IMR-90 (cell line): ENCODE measurements around the gene PCDHA12.
"Not testable (repeated sequence)": the region's sequence is repeated elsewhere in the genome, so short reads cannot be mapped to it uniquely, and the experiment has no call there.

Experiments used
- FOS ChIP-seq: fragments of 150-350 bp; IDR thresholded peaks from 2 replicates; pipeline ENCODE4 v1.6.1; 2016; ENCODE audit warnings: low read depth, low read length
- MAFK ChIP-seq: IDR thresholded peaks from 2 replicates; pipeline ENCODE4 v1.6.1; 2012; ENCODE audit warnings: low read depth, low read length, improper control_type of control experiment
- POLR2A ChIP-seq: IDR thresholded peaks from 2 replicates; pipeline ENCODE4 v1.6.1; 2012; ENCODE audit warnings: mild to moderate bottlenecking, low read depth, low read length
- RAD21 ChIP-seq: IDR thresholded peaks from 2 replicates; pipeline ENCODE4 v1.6.1; 2012; ENCODE audit warnings: low read length, improper control_type of control experiment
- RFX5 ChIP-seq: IDR thresholded peaks from 2 replicates; pipeline ENCODE4 v1.8.0; 2012; ENCODE audit warnings: low read depth, mild to moderate bottlenecking, low read length, moderate library complexity
- SMC3 ChIP-seq: fragments of 150-350 bp; IDR thresholded peaks from 2 replicates; pipeline ENCODE4 v1.6.1; 2016; ENCODE audit warnings: low read depth, mild to moderate bottlenecking, antibody characterized with exemption, low read length, moderate library complexity
- TF ChIP-seq, protein P1 (sequence below): conservative IDR thresholded peaks from 2 replicates; pipeline ENCODE4 v1.5.1; 2012; ENCODE audit warnings: mild to moderate bottlenecking, low read depth, low read length, improper control_type of control experiment
- TF ChIP-seq, protein P2 (sequence below): fragments of 150-350 bp; IDR thresholded peaks from 2 replicates; pipeline ENCODE4 v1.6.1; 2016; ENCODE audit warnings: low read depth, mild to moderate bottlenecking, low read length, moderate library complexity, borderline replicate concordance
- TF ChIP-seq, protein P3 (sequence below): fragments of 150-350 bp; IDR thresholded peaks from 2 replicates; pipeline ENCODE4 v1.6.1; 2017; ENCODE audit warnings: mild to moderate bottlenecking, antibody characterized with exemption, low read length, low read depth

DNA sequence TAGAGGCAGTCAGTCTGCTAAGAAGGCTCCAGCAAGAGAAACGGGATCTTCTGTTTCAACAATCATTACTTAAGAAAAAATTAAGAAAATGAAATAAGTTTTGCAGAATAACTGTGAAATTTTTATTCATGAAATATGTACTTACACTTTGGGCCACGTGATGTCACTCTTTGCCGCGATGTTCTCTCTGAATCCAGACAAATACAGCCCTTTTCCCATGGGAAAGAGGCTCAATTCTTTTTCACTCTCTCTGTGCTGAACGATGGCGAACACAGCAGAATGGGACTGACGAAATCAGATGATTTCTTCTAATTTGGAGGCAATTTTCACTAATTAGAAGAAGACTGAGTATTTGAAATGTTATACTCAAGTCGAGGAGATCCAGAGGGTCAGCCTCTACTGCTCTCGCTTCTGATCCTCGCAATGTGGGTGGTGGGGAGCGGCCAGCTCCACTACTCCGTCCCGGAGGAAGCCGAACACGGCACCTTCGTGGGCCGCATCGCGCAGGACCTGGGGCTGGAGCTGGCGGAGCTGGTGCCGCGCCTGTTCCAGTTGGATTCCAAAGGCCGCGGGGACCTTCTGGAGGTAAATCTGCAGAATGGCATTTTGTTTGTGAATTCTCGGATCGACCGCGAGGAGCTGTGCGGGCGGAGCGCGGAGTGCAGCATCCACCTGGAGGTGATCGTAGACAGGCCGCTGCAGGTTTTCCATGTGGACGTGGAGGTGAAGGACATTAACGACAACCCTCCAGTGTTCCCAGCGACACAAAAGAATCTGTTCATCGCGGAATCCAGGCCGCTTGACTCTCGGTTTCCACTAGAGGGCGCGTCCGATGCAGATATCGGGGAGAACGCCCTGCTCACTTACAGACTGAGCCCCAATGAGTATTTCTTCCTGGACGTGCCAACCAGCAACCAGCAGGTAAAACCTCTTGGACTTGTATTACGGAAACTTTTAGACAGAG, 26.7 kb upstream of the PCDHA12 start, which contains the start of gene PCDHA9:
- TF ChIP-seq, protein P1, sequence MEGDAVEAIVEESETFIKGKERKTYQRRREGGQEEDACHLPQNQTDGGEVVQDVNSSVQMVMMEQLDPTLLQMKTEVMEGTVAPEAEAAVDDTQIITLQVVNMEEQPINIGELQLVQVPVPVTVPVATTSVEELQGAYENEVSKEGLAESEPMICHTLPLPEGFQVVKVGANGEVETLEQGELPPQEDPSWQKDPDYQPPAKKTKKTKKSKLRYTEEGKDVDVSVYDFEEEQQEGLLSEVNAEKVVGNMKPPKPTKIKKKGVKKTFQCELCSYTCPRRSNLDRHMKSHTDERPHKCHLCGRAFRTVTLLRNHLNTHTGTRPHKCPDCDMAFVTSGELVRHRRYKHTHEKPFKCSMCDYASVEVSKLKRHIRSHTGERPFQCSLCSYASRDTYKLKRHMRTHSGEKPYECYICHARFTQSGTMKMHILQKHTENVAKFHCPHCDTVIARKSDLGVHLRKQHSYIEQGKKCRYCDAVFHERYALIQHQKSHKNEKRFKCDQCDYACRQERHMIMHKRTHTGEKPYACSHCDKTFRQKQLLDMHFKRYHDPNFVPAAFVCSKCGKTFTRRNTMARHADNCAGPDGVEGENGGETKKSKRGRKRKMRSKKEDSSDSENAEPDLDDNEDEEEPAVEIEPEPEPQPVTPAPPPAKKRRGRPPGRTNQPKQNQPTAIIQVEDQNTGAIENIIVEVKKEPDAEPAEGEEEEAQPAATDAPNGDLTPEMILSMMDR, result not testable (repeated sequence)
- TF ChIP-seq FOS, POLR2A, RFX5, MAFK, RAD21, SMC3: not testable (repeated sequence)
- TF ChIP-seq, protein P2, sequence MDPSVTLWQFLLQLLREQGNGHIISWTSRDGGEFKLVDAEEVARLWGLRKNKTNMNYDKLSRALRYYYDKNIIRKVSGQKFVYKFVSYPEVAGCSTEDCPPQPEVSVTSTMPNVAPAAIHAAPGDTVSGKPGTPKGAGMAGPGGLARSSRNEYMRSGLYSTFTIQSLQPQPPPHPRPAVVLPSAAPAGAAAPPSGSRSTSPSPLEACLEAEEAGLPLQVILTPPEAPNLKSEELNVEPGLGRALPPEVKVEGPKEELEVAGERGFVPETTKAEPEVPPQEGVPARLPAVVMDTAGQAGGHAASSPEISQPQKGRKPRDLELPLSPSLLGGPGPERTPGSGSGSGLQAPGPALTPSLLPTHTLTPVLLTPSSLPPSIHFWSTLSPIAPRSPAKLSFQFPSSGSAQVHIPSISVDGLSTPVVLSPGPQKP, result not testable (repeated sequence)
- TF ChIP-seq, protein P3, sequence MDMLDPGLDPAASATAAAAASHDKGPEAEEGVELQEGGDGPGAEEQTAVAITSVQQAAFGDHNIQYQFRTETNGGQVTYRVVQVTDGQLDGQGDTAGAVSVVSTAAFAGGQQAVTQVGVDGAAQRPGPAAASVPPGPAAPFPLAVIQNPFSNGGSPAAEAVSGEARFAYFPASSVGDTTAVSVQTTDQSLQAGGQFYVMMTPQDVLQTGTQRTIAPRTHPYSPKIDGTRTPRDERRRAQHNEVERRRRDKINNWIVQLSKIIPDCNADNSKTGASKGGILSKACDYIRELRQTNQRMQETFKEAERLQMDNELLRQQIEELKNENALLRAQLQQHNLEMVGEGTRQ, result 0 out of 2 replicates have a peak, but pooled peaks have one; percentile 10
